Tibial nerve (tissue), 4 donors: ENCODE results near the gene COPB2. TPM values are rescaled to one million over a fixed set of nuclear protein-coding genes. Genes with fewer than 3 reads are reported as not detected.
A peak's percentile ranks its signal among the peaks of the same experiment; 100 is the strongest.

Experiments
- DNase-seq, 2 donors: peaks; one replicate each; pipeline ENCODE4 v3.0.0-alpha.2; 2019; ENCODE audit warnings: low spot score in 2 of 2
- H3K27ac ChIP-seq, 4 donors: fragments of 200-600 bp; sonication (generic) in 3 of 4; one replicate each; pipeline ENCODE4 v1.5.1; 2017 to 2019; ENCODE audit warnings: mild to moderate bottlenecking in 1 of 4
- H3K27me3 ChIP-seq, 2 donors: fragments of 200-600 bp; sonication (generic) in 1 of 2; one replicate each; pipeline versions ENCODE4 v1.5.1 to v1.6.0; 2017 to 2019
- H3K36me3 ChIP-seq, 3 donors: fragments of 200-600 bp; sonication (generic); one replicate each; pipeline ENCODE4 v1.5.1; 2018 to 2019
- H3K4me1 ChIP-seq, 4 donors: fragments of 200-600 bp; sonication (generic) in 3 of 4; one replicate each; pipeline ENCODE4 v1.5.1; 2017 to 2019
- H3K4me3 ChIP-seq, 4 donors: fragments of 200-600 bp; sonication (generic) in 3 of 4; one replicate each; pipeline ENCODE4 v1.5.1; 2017 to 2019; ENCODE audit warnings: mild to moderate bottlenecking in 1 of 4, moderate library complexity in 1 of 4
- H3K9me3 ChIP-seq, 4 donors: fragments of 200-600 bp; sonication (generic) in 3 of 4; one replicate each; pipeline ENCODE4 v1.5.1; 2017 to 2019
- EP300 ChIP-seq, 2 donors: sonication (generic); formaldehyde crosslinking; IDR thresholded peaks; one replicate each; pipeline ENCODE4 v1.6.1; 2017; ENCODE audit warnings: antibody characterized with exemption in 2 of 2, mild to moderate bottlenecking in 1 of 2
- POLR2A ChIP-seq, 2 donors: fragments of 450-650 bp; IDR thresholded peaks; one replicate each; pipeline ENCODE4 v1.6.1; 2017; ENCODE audit warnings: antibody characterized with exemption in 2 of 2, mild to moderate bottlenecking in 2 of 2, moderate library complexity in 2 of 2
- WGBS, 2 donors: methylation state at CpG; one replicate each; pipeline ENCODE4 v1.1.5; 2018; 5-methylcytosine and 5-hydroxymethylcytosine counted together
- total RNA-seq, 4 donors: library from RNA; depleted of rRNA; stranded (reverse); fragments of >200 nt; gene quantifications; one replicate each; pipeline ENCODE4 v1.1.0, GENCODE V29; 2016
- TF ChIP-seq, protein P1 (sequence below), 5 experiments: fragments of 200-600 bp in 3 of 5; fragments of 450-650 bp in 2 of 5; sonication (generic) in 3 of 5; IDR thresholded peaks; one replicate each; pipeline ENCODE4 v1.5.1; 2016 to 2019; ENCODE audit warnings: antibody characterized with exemption in 5 of 5, mild to moderate bottlenecking in 3 of 5, moderate library complexity in 2 of 5

COPB2 gene
- total RNA-seq, 4 donors from 2014 or later: 59.1 to 72.4 (median 66.0) TPM

DNA sequence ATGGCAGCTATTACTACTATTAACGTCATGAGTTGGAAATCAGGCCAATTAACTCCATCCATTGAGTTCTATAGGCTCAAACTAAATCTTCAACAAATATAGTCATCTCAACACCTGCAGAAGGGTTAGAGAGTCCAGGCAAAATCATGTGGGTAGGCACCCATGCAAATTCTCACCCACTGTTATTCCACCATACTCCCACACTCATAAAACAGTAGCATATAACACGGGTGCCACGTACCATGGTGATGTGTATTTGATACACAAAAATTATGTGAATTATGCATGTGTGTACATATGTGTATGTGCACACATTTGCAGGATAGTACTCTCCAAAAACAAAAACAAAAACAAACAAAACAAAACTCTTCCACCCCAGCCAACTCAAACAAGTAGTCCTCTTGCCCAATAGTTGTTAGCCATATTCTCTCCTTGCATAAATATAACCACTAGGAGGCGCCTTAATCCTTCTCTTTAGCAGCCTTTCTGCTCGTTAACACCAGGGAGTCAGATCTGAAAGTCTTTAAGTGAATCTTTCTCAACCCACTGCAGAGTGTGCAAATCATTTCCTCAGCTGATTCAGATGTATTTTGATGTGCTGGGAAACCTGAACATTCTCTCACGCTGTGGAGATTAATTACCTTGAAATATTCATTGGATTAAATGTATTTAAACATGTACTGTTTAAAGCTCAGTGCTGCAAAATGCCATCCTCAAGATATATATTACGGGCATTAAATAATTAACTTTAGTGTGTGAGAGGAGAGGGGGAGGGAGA is 38.0 kb upstream of the COPB2 start:
- Histone ChIP-seq H3K36me3 (peaks cover 0 to 16% (median 0%) of the 10 kb centered on the region in 3 donors), H3K4me3 (no peak overlapping the region), H3K9me3 (no peaks in the 10 kb centered on the region), H3K27ac (no peak overlapping the region), H3K4me1 (no peaks in the 10 kb centered on the region), H3K27me3 (no peaks in the 10 kb centered on the region)
- TF ChIP-seq EP300 (IDR thresholded peaks at IDR 0.05) (no peak), POLR2A (IDR thresholded peaks at IDR 0.05) (no peak)
- TF ChIP-seq, protein P1, sequence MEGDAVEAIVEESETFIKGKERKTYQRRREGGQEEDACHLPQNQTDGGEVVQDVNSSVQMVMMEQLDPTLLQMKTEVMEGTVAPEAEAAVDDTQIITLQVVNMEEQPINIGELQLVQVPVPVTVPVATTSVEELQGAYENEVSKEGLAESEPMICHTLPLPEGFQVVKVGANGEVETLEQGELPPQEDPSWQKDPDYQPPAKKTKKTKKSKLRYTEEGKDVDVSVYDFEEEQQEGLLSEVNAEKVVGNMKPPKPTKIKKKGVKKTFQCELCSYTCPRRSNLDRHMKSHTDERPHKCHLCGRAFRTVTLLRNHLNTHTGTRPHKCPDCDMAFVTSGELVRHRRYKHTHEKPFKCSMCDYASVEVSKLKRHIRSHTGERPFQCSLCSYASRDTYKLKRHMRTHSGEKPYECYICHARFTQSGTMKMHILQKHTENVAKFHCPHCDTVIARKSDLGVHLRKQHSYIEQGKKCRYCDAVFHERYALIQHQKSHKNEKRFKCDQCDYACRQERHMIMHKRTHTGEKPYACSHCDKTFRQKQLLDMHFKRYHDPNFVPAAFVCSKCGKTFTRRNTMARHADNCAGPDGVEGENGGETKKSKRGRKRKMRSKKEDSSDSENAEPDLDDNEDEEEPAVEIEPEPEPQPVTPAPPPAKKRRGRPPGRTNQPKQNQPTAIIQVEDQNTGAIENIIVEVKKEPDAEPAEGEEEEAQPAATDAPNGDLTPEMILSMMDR (IDR thresholded peaks at IDR 0.05): peak; percentile 67 to 88 (median 73)
- DNase-seq: peak in 1 of 2 donors; percentile 49
- 54% methylated on average over 7 of the region's 7 CpGs for WGBS, 2 donors

DNA sequence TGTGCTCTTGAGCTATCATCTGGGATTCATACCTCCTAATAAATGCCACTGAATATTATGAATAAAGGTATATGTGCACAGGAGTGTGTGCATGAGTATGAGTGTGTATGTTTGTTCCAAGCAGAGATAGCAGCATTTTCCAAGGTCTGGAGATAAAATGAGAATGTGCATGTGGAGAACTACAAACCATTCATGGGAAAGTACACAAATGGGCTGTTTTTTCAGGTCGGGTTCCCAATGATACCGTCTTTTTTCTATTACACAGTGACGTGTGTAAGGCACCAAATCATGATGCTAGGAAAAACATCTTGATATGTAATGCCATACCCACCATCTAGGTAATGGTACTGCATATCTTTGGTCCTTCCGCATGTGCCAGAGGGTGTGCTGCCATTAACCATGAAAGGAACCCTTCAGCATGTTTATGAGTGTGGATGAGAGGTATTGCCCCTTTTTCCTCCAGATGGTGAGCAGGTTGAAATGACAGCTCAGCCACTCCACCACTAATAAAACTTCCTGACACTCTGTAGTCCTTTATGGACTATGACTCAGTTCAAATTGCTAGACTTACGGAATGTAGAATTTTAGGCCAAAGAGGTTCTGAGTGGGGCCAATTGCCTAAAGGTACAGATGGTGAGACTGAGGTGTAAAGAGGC is 36.4 kb upstream of the COPB2 start:
- WGBS, 2 donors: 82 to 88% methylated on average over 5 of the region's 5 CpGs

DNA sequence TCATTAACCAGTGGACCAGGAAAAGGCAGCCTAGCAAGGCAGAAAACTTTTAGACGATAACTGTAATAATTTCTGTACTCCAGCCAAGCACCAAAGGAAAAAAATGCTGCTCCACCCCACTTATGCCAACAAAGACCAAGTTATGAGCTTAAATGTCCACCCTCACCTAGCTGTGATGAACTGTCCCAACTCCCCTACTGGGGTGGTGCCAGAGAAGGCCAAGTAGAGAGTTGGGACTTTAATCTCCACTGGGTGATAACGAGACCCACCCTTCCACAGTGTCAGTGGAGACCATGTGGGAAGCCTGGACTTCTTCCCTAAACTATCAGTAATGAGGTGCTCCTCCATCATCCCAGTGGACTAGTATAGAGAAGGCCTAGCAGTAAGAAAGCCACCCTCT is 33.8 kb upstream of the COPB2 start:
- Histone ChIP-seq H3K4me1 (no peaks in the 10 kb centered on the region), H3K27ac (no peak overlapping the region), H3K36me3 (peaks cover 0 to 28% (median 0%) of the 10 kb centered on the region in 3 donors), H3K9me3 (no peaks in the 10 kb centered on the region), H3K4me3 (no peak overlapping the region), H3K27me3 (no peaks in the 10 kb centered on the region)
- TF ChIP-seq EP300 (IDR thresholded peaks at IDR 0.05): no peak
- no peak for TF ChIP-seq POLR2A (IDR thresholded peaks at IDR 0.05)
- TF ChIP-seq, protein P1 (IDR thresholded peaks at IDR 0.05): no peak
- 58 to 66% methylated on average over 2 of the region's 2 CpGs for WGBS, 2 donors
- DNase-seq: no peak

More for the DNA sequence above, 36.4 kb upstream of the COPB2 start:
- Histone ChIP-seq H3K27ac (no peak overlapping the region), H3K9me3 (no peaks in the 10 kb centered on the region), H3K36me3 (peaks cover 0 to 16% (median 0%) of the 10 kb centered on the region in 3 donors), H3K27me3 (no peaks in the 10 kb centered on the region), H3K4me1 (no peaks in the 10 kb centered on the region), H3K4me3 (no peak overlapping the region)
- no peak for DNase-seq
- TF ChIP-seq, protein P1 (IDR thresholded peaks at IDR 0.05): no peak
- TF ChIP-seq EP300 (IDR thresholded peaks at IDR 0.05) (no peak), POLR2A (IDR thresholded peaks at IDR 0.05) (no peak)

DNA sequence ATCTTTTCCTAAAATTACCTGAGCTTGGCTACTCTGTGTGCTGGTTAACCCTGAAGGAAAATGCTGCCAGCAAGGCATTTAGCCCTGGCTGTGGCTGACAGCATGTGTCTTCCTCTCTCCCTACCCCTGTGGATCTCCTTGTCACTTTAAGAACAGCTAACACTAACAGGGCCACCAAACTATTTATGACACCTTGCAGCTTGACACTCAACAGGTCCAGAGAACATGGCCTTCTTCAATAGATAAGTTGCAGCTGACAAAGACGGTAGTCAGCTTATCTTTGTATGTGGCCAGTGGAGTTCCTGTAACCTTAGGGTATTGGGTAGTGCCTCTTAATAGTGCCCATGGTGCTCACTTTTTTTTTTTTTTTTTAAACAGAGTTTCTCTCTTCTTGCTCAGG is 32.0 kb upstream of the COPB2 start:
- H3K4me3 ChIP-seq: no peak overlapping the region
- 75 to 93% methylated on average over 1 of the region's 1 CpG for WGBS, 2 donors
- H3K9me3 ChIP-seq: peaks cover 0 to 11% (median 3%) of the 10 kb centered on the region in 4 donors
- no peaks in the 10 kb centered on the region for H3K27me3 ChIP-seq
- TF ChIP-seq POLR2A (IDR thresholded peaks at IDR 0.05) (no peak), EP300 (IDR thresholded peaks at IDR 0.05) (no peak)
- TF ChIP-seq, protein P1 (IDR thresholded peaks at IDR 0.05): no peak
- peaks cover 0 to 31% (median 0%) of the 10 kb centered on the region in 3 donors for H3K36me3 ChIP-seq
- no peaks in the 10 kb centered on the region for H3K4me1 ChIP-seq
- no peak for DNase-seq
- H3K27ac ChIP-seq: no peak overlapping the region

DNA sequence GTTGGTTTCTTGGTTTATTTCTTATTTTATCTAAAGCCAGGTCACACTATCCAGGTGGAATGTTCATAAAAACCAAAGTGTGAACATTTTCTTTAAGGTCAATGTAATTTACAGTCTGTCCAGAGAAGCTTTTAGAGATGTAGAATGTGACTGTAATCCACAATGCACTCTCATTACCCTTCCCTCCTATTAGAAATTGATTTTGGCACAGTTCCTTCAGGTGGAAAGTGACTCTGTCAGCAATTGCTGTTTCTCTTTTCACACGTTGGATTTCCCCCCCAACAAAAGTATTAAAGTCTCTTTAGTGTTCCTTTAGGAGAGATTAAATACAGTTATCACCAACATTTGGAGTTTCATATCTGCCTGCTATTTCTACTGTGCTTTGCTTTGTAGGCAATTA is 31.6 kb upstream of the COPB2 start:
- Histone ChIP-seq H3K36me3 (peaks cover 0 to 31% (median 0%) of the 10 kb centered on the region in 3 donors), H3K4me3 (no peak overlapping the region), H3K27me3 (no peaks in the 10 kb centered on the region), H3K4me1 (no peaks in the 10 kb centered on the region), H3K27ac (no peak overlapping the region), H3K9me3 (peaks cover 0 to 15% (median 5%) of the 10 kb centered on the region in 4 donors)
- no peak for TF ChIP-seq EP300 (IDR thresholded peaks at IDR 0.05)
- TF ChIP-seq POLR2A (IDR thresholded peaks at IDR 0.05): no peak
- TF ChIP-seq, protein P1 (IDR thresholded peaks at IDR 0.05): no peak
- DNase-seq: no peak
- WGBS, 2 donors: 49 to 56% methylated on average over 1 of the region's 1 CpG
